Ectodermal cell (in vitro differentiated cells): ENCODE data around the gene NOXO1. TPM values are rescaled to one million over a fixed set of nuclear protein-coding genes. Genes with fewer than 3 reads are reported as not detected.

Source experiments
- H3K27ac ChIP-seq: 2 replicates; pipeline ENCODE4 v1.7.0; 2013; ENCODE audit warnings: mild to moderate bottlenecking, low read depth, low read length; ENCODE audit not compliant: insufficient read depth, poor library complexity, severe bottlenecking
- H3K27me3 ChIP-seq: 2 replicates; pipeline ENCODE4 v1.7.0; 2013; ENCODE audit warnings: mild to moderate bottlenecking, low read length; ENCODE audit not compliant: insufficient read depth, control insufficient read depth, poor library complexity, severe bottlenecking
- H3K36me3 ChIP-seq: one replicate; pipeline ENCODE4 v1.7.0; 2013; ENCODE audit warnings: low read length; ENCODE audit not compliant: control insufficient read depth, insufficient read depth
- H3K4me1 ChIP-seq: one replicate; pipeline ENCODE4 v1.7.0; 2013; ENCODE audit warnings: low read length; ENCODE audit not compliant: control insufficient read depth, insufficient read depth
- H3K4me3 ChIP-seq: 2 replicates; pipeline ENCODE4 v1.7.0; 2013; ENCODE audit warnings: low read depth, low read length, control low read depth; ENCODE audit not compliant: insufficient read depth
- H3K9me3 ChIP-seq: 2 replicates; pipeline ENCODE4 v1.7.0; 2013; ENCODE audit warnings: mild to moderate bottlenecking, low read length, moderate library complexity; ENCODE audit not compliant: control insufficient read depth
- WGBS, 2 experiments: methylation state at CpG; one replicate each; pipeline ENCODE4 v1.1.7; 2013; ENCODE audit warnings: missing lambda C conversion rate in 2 of 2; 5-methylcytosine and 5-hydroxymethylcytosine counted together
- polyA plus RNA-seq, 4 experiments: library from polyadenylated mRNA; stranded (reverse); fragments of 50-300 nt; gene quantifications; one replicate each; pipeline ENCODE4 v1.2.3, GENCODE V29; 2013

The NOXO1 gene, protein sequence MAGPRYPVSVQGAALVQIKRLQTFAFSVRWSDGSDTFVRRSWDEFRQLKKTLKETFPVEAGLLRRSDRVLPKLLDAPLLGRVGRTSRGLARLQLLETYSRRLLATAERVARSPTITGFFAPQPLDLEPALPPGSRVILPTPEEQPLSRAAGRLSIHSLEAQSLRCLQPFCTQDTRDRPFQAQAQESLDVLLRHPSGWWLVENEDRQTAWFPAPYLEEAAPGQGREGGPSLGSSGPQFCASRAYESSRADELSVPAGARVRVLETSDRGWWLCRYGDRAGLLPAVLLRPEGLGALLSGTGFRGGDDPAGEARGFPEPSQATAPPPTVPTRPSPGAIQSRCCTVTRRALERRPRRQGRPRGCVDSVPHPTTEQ
- polyA plus RNA-seq (2013, experiment 1 of 4) = not detected
- polyA plus RNA-seq (2013, experiment 2 of 4) = 0.36 TPM
- not detected for polyA plus RNA-seq (2013, experiment 3 of 4)
- polyA plus RNA-seq (2013, experiment 4 of 4) = not detected

DNA sequence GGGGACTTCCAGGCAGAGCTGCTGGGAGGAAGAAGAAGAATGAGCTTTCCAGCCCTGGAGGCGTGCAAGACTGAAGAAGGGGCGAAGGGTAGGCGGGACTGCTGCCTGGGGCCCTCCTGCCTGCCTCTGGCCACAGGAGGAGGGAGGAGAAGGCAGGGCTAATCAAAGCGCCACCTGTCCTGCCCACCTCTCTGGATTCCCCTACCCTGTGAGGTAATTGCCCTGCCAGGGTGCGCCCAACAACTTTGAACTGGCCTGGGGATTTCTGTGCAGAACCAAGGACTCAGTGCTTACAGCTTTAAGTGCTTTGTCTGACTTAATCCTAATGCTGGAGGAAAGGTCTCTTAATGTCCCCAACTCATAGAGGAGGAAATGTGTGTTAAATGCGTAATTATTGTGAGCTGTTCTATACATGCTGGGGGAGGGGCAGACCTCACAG, at the start of gene NOXO1:
Gene NOXO1, minus strand, starts transcription at position 72 of the 439 bp plus-strand sequence. CDS start 290 bp downstream, outside the sequence.
- peaks cover 51% of the 10 kb centered on the region for H3K27me3 ChIP-seq
- H3K27ac ChIP-seq = no peak within 1 kb of the TSS
- peaks cover 26% of the 10 kb centered on the region for H3K36me3 ChIP-seq
- WGBS, 2 experiments = 59 to 62% methylated on average over 6 of the region's 6 CpGs
- H3K4me1 ChIP-seq = peaks cover 26% of the 10 kb centered on the region
- no peaks in the 10 kb centered on the region for H3K9me3 ChIP-seq
- no peak within 1 kb of the TSS for H3K4me3 ChIP-seq

DNA sequence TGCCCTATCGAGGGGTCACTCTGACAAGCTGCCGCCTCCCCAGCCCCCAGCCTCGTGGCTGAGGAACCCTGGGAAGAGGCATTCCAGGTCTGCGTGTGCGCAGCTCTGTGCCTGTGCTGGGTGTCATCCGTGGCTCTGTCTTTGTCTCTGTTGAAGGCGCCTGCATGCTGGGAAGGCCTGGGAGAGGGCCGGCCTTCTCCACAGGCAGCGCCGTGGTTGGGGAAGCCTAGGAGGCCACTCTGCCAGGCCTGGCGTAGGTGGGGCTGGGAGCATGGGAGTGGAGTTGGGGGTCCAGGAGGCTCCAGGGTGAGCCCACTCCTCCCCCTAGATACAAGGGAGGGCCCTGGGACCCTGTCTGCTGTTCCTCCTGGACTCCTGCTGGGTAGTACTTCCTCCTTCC, 48.8 kb upstream of the NOXO1 start:
- H3K27me3 ChIP-seq = peaks cover 37% of the 10 kb centered on the region
- H3K27ac ChIP-seq = no peak overlapping the region
- H3K9me3 ChIP-seq = no peaks in the 10 kb centered on the region
- peaks cover 12% of the 10 kb centered on the region for H3K4me1 ChIP-seq
- no peaks in the 10 kb centered on the region for H3K36me3 ChIP-seq
- no peak overlapping the region for H3K4me3 ChIP-seq
- 86 to 88% methylated on average over 11 of the region's 11 CpGs for WGBS, 2 experiments

DNA sequence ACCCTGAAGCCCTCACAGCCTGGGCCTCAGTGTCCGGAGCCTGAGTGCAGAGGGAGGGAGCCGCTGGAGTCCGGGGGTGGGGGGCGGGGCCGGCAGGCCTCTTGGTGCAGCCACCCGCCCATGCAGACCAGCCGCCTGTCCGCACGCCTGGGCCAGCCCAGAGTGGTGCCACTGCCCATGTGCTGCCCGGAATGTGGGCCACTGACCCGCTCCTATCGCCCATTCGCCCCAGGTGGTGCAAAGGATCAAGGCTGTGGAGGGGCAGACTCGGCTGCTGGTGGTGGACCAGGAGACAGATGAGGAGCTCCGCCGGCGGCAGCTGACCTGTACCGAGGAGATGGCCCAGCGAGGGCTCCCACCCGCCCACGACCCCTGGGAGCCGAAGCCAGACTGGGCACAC, 48.1 kb upstream of the NOXO1 start:
- no peak overlapping the region for H3K27ac ChIP-seq
- H3K36me3 ChIP-seq = no peaks in the 10 kb centered on the region
- H3K9me3 ChIP-seq = no peaks in the 10 kb centered on the region
- no peak overlapping the region for H3K4me3 ChIP-seq
- peaks cover 42% of the 10 kb centered on the region for H3K27me3 ChIP-seq
- 92 to 93% methylated on average over 22 of the region's 22 CpGs for WGBS, 2 experiments
- H3K4me1 ChIP-seq = peaks cover 11% of the 10 kb centered on the region

DNA sequence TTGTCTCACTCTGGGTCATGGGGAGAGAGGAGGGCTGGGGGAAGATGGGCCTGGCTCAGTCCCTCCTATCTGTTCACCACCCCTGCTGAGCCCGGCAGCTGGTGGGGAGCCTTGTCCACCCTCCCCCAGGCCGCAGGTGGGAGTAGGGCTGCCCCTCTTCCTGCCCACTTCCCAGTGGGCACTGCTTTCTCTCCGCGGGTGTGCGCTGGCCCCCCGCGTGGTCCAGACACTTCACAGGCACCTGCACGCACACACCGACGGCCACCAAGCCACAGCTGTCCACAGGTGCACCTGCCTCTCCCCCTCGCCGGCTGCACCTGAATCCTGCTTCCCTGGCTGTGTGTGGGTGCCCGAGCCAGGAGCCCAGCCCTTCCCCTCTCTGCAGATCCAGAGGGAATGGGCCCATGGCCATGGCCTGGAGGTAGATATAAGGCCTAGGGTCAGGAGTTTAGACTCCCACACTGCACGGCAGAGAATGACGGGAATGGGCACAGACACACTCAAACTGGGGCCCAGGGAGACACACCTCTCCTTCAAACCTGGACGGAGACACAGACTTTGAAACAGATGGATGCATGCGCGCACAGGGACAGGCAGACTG, 47.5 kb upstream of the NOXO1 start:
- Histone ChIP-seq H3K36me3 (no peaks in the 10 kb centered on the region), H3K27me3 (peaks cover 49% of the 10 kb centered on the region), H3K4me1 (peaks cover 7% of the 10 kb centered on the region), H3K9me3 (no peaks in the 10 kb centered on the region), H3K27ac (no peak overlapping the region), H3K4me3 (no peak overlapping the region)
- 93 to 94% methylated on average over 18 of the region's 18 CpGs for WGBS, 2 experiments

DNA sequence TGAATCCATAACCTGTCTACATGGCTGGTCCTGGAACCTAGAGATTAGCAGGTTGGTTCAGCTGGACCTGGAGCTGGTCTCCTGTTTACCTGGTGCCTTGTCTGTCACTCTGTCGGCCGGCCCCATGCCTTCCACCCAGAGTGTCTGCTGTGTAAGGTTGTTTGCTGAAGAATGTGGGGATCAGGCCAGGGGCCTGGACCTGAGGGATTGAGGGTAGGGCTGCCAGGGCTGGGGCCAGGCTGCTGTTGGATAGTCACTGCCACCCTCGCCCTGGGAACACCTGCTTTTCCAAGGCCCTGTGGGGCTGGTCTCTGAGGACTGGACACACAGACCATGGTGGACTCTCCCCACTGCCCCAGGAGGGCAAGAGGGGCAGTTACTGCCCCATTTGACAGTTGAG, 46.9 kb upstream of the NOXO1 start:
- peaks cover under 1% of the 10 kb centered on the region for H3K4me1 ChIP-seq
- peaks cover 53% of the 10 kb centered on the region for H3K27me3 ChIP-seq
- H3K36me3 ChIP-seq = no peaks in the 10 kb centered on the region
- H3K9me3 ChIP-seq = no peaks in the 10 kb centered on the region
- H3K27ac ChIP-seq = no peak overlapping the region
- no peak overlapping the region for H3K4me3 ChIP-seq
- WGBS, 2 experiments = 93 to 96% methylated on average over 3 of the region's 3 CpGs

DNA sequence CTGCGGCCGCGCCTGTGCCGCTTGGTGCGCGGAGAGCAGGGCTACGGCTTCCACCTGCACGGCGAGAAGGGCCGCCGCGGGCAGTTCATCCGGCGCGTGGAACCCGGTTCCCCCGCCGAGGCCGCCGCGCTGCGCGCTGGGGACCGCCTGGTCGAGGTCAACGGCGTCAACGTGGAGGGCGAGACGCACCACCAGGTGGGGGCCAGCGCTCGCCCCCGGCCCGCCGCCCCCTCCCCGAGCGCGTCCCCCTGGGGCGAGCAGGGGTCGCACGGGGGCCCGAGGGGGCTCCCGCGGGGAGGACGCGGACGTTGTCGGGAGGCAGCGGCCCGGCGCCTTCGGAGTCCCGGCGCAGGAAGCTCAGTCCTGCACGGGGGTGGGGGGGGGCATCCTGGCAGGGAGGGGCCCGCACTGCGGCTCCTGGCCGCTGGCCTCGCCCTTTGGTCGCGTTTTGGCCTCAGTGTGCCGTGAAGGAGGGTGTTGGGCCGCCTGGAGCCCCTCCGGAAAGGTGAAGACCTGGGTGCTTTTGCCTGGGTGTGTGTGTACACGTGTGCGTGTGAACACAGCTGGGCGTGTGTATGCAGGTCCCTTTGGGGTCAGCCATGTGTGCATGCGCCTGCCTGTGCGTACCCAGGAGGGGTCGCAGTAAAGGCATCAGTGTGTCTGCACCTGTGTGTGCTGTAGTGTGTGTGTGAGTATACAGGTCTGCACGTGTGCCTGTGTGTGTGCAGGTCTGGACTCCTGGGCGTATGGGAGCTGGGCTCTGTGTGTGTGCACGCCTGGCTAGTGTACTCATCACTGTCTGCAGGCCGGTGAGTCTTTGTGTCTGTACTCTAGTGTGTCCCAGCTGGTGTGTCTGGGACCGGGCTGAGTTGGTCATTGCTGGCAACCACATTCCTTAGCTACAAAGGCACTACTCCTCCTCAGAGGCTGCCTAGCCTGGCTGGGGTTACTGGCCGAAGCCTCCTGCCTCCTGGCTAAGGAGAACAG, 46.0 kb upstream of the NOXO1 start:
- H3K4me1 ChIP-seq = no peaks in the 10 kb centered on the region
- peaks cover 57% of the 10 kb centered on the region for H3K27me3 ChIP-seq
- H3K27ac ChIP-seq = no peak overlapping the region
- no peaks in the 10 kb centered on the region for H3K9me3 ChIP-seq
- H3K36me3 ChIP-seq = no peaks in the 10 kb centered on the region
- 13 to 14% methylated on average over 76 of the region's 76 CpGs for WGBS, 2 experiments
- peak overlapping the region; percentile 40 for H3K4me3 ChIP-seq

DNA sequence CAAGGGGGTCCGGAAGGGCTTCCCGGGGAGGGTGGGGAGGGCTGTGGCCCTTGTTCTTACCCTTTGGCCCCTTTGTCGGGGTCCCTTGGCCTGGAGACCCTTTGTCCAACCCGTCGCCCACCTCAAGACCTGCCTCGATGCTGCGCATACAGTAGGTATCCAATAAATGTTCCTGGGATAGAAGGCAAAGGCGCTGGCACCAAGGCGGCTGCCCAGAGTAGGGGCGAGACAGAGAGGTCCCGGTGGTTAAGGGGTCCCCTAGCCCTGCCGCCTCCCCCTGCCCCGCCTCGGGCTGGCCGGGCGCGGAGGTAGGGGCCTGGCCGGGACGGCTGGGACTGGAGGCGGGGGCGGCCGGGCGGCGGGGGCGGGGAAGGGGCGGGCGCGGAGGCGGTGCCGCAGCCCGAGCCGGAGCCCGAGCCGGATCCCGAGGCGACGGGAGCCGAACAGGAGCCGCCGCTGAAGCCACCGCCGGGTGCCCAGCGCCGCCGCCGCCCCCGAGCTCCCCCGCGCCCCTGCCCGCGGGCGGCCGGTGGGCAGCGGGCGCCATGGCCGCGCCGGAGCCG, 45.3 kb upstream of the NOXO1 start, which contains the start of gene NHERF2:
Gene NHERF2, plus strand, starts transcription at position 442 of the 563 bp plus-strand sequence. Its CDS starts 104 bp downstream, at position 546.
- Histone ChIP-seq H3K27me3 (peaks cover 65% of the 10 kb centered on the region), H3K36me3 (no peaks in the 10 kb centered on the region), H3K27ac (no peak within 1 kb of the TSS), H3K9me3 (no peaks in the 10 kb centered on the region), H3K4me1 (no peaks in the 10 kb centered on the region), H3K4me3 (peak within 1 kb of the TSS; percentile 40)
- WGBS, 2 experiments = 11 to 12% methylated on average over 59 of the region's 59 CpGs

DNA sequence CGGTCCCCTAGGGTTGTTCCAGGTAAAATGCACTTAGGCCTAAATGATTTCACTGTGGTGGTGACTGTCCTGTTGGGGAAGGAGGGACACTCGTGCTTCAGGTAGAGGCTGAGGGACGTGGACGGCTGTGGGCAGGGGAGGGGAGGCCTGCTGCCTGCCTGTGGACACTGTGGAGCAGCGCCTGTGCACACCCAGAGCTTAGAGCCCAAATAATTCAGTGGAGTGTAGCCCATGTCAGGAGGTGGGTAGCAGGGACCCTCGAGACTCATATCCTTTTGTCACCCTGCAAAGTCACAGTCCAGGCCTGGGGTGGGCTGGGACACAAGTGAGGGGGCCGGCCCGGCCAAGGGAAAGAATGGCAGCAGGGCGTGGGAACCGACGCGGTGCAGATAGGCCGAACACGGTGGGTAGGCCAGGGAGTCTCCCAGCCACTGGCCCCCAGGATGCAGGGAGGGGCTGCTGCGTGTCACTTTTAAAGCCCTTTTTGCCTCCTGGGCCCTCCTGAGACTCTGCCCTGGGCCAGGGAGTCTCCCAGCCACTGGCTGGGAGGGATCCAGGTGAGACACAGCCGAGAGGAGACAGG, 44.7 kb upstream of the NOXO1 start:
- Histone ChIP-seq H3K27ac (no peak overlapping the region), H3K4me1 (no peaks in the 10 kb centered on the region), H3K4me3 (no peak overlapping the region), H3K9me3 (no peaks in the 10 kb centered on the region), H3K36me3 (no peaks in the 10 kb centered on the region), H3K27me3 (peaks cover 71% of the 10 kb centered on the region)
- 87 to 89% methylated on average over 16 of the region's 16 CpGs for WGBS, 2 experiments

DNA sequence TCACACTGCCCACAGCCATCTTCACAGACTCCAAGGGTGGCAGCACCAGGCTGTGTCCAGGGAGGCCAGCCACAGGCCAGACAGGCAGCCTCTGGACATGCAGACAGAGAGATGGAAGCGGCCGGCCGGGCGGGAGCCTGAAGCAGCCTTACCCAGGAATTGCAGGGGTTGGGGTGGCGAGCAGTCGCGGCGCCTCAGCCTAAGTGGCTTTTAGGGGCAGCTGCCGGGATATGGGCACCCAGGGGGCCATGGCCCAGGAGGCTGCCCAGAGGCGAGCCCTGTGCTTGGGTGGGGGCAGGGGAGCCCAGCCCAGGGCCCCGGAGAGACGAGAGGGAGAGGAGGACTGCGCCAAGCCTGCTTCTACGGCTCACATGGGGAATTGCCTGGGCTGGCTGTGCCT, 44.0 kb upstream of the NOXO1 start:
- H3K36me3 ChIP-seq = no peaks in the 10 kb centered on the region
- H3K4me1 ChIP-seq = no peaks in the 10 kb centered on the region
- H3K27me3 ChIP-seq = peaks cover 78% of the 10 kb centered on the region
- no peaks in the 10 kb centered on the region for H3K9me3 ChIP-seq
- H3K27ac ChIP-seq = no peak overlapping the region
- no peak overlapping the region for H3K4me3 ChIP-seq
- 90 to 91% methylated on average over 14 of the region's 14 CpGs for WGBS, 2 experiments
